Activated CD4-positive, CD25-positive, alpha-beta regulatory T cell treated with anti-CD3 and anti-CD28 coated beads, Interleukin-2, amount 50 U/mL, for 16 hours (primary cell): ENCODE data around the gene SYDE2.
"Not testable (repeated sequence)": the region's sequence is repeated elsewhere in the genome, so short reads cannot be mapped to it uniquely, and the experiment has no call there.

Experiments
- DNase-seq: peaks from one replicate; pipeline ENCODE4 v3.0.0-alpha.2; 2020; ENCODE audit warnings: low read depth, low spot score

SYDE2 gene

GRCh38 chr1:85219853-85220610, 19.2 kb upstream of the SYDE2 start:
- no peak for DNase-seq

GRCh38 chr1:85216697-85217096, 15.9 kb upstream of the SYDE2 start:
- no peak for DNase-seq

- no peak for DNase-seq
Measured at GRCh38 chr1:85214654-85215053, 13.8 kb upstream of the SYDE2 start.

- no peak for DNase-seq
Measured at GRCh38 chr1:85208488-85208887, 7.7 kb upstream of the SYDE2 start.

GRCh38 chr1:85203573-85204171, 2.9 kb upstream of the SYDE2 start:
- DNase-seq: no peak

GRCh38 chr1:85202864-85203255, 2.0 kb upstream of the SYDE2 start:
- no peak for DNase-seq

- no peak for DNase-seq
Measured at GRCh38 chr1:85202092-85202863, 1.5 kb upstream of the SYDE2 start.

- peak; percentile 12 for DNase-seq
Measured at GRCh38 chr1:85201340-85202091, 700 bp upstream of the SYDE2 start.

GRCh38 chr1:85199667-85200462, 951 bp downstream of the SYDE2 start:
- no peak for DNase-seq

- no peak for DNase-seq
Measured at GRCh38 chr1:85198864-85199263, 2.0 kb downstream of the SYDE2 start.

- DNase-seq: no peak
Measured at GRCh38 chr1:85196358-85196757, 4.5 kb downstream of the SYDE2 start.

- no peak for DNase-seq
Measured at GRCh38 chr1:85195703-85196102, 5.1 kb downstream of the SYDE2 start.

- DNase-seq: not testable (repeated sequence)
Measured at GRCh38 chr1:85192129-85192528, 8.7 kb downstream of the SYDE2 start.

GRCh38 chr1:85189120-85189519, 11.7 kb downstream of the SYDE2 start:
- DNase-seq: no peak

GRCh38 chr1:85188530-85188929, 12.3 kb downstream of the SYDE2 start:
- no peak for DNase-seq

GRCh38 chr1:85187021-85187420, 13.8 kb downstream of the SYDE2 start:
- DNase-seq: not testable (repeated sequence)

- DNase-seq: no peak
Measured at GRCh38 chr1:85184245-85184644, 16.6 kb downstream of the SYDE2 start.

- DNase-seq: no peak
Measured at GRCh38 chr1:85182700-85183099, 18.1 kb downstream of the SYDE2 start.

- DNase-seq: no peak
Measured at GRCh38 chr1:85180869-85181268, 19.9 kb downstream of the SYDE2 start.

GRCh38 chr1:85179522-85179921, 21.3 kb downstream of the SYDE2 start:
- DNase-seq: no peak

- DNase-seq: no peak
Measured at GRCh38 chr1:85178396-85178795, 22.4 kb downstream of the SYDE2 start.
